ENCODE measurements around the gene CTDSP2.
"Not testable (repeated sequence)": the region's sequence is repeated elsewhere in the genome, so short reads cannot be mapped to it uniquely, and the experiment has no call there.

The CTDSP2 gene

DNA sequence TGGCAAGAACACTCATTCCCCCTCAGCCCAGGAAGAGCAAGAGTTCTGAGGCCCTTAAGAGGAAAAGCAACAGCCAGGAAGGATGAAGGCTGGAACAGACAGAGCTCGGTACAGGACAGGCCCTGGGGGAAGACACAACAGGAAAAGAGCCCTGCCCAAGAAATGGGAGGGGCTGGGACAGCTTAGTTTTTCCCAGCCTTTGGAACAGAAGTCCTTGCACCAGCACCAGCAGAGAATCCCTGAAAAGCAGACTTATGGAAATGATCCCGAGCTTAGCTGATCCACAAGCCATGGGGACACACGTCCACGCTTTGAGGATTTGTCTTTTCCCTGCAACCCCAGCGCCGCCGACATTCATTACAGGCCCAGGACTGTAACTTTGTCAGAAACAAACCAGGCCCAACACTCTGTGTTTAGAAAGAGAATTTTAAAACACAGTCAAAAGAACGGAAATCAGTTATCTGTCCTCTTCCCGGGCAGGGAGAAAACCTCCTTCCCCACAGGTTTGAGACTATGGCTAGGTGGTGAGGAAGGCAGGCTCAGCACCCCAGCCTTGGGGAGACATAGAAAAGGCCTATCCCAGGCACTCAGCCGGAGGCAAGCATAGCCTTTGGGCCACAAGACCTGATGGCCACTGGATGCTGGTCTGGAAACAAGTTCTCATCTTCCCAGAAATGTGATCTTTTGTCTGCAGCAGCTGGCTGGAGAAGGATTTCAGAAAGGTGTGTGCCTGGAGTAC, 24.0 kb downstream of the CTDSP2 start:
- TF ChIP-seq, protein P1, sequence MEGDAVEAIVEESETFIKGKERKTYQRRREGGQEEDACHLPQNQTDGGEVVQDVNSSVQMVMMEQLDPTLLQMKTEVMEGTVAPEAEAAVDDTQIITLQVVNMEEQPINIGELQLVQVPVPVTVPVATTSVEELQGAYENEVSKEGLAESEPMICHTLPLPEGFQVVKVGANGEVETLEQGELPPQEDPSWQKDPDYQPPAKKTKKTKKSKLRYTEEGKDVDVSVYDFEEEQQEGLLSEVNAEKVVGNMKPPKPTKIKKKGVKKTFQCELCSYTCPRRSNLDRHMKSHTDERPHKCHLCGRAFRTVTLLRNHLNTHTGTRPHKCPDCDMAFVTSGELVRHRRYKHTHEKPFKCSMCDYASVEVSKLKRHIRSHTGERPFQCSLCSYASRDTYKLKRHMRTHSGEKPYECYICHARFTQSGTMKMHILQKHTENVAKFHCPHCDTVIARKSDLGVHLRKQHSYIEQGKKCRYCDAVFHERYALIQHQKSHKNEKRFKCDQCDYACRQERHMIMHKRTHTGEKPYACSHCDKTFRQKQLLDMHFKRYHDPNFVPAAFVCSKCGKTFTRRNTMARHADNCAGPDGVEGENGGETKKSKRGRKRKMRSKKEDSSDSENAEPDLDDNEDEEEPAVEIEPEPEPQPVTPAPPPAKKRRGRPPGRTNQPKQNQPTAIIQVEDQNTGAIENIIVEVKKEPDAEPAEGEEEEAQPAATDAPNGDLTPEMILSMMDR (IDR thresholded peaks at IDR 0.05; ENCODE audit: low read depth, low read length, missing control alignments): no peak
- in situ Hi-C loops (cut with HindIII; ENCODE audit: low pct_ligation_motif_present, low sequenced_read_pairs): no loop called here

DNA sequence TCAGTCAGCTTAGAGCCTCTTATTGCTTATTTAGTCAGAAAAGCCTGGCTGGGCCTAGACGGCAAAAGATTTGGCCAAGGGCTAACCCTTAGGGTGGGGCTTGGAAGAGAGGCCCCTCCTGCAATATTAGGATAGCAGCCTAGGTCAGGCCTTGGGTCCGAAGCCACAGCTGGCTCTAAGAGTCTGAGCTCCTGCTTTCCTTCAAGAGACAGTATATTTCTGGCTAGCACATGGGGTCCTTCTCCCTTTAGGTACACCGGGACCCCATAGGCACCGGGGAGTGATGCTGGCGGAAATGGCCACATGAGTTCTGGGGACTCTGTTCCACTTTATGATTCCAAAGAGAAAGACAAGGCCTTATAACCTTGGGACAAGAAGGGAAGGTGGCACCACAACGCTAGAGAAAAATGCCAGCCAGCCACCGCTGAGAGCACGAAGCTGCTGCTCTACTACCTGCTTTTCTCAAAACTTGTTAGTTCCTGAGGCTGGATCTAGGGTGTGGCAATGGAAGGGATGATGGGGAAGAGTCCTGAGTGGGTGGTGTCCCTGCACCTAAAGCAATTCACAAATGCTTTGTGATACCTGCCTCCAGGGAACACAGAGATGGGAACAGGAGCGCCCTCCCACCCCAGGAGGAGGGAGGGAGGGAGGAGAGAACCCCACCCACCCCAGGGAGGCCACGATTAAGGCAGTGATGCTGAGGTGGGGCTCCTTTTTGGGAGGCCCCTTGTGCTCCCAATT, 24.9 kb downstream of the CTDSP2 start:
- Histone ChIP-seq H3K27me3 (replicated peaks) (no peaks in the 10 kb centered on the region), H3K4me3 (ENCODE audit: low read depth, low read length) (no peak overlapping the region), H3K27ac (no peak overlapping the region), H3K36me3 (replicated peaks) (peaks cover 67% of the 10 kb centered on the region)
- TF ChIP-seq, protein P1 (IDR thresholded peaks at IDR 0.05; ENCODE audit: low read depth, low read length, missing control alignments): no peak
- in situ Hi-C loops (cut with HindIII; ENCODE audit: low pct_ligation_motif_present, low sequenced_read_pairs): no loop called here
- no peak for DNase-seq

More for the DNA sequence above, 24.0 kb downstream of the CTDSP2 start:
- DNase-seq: no peak
- no peak overlapping the region for H3K4me3 ChIP-seq (ENCODE audit: low read depth, low read length)
- peaks cover 76% of the 10 kb centered on the region for H3K36me3 ChIP-seq (replicated peaks)
- H3K27me3 ChIP-seq (replicated peaks): no peaks in the 10 kb centered on the region
- no peak overlapping the region for H3K27ac ChIP-seq

DNA sequence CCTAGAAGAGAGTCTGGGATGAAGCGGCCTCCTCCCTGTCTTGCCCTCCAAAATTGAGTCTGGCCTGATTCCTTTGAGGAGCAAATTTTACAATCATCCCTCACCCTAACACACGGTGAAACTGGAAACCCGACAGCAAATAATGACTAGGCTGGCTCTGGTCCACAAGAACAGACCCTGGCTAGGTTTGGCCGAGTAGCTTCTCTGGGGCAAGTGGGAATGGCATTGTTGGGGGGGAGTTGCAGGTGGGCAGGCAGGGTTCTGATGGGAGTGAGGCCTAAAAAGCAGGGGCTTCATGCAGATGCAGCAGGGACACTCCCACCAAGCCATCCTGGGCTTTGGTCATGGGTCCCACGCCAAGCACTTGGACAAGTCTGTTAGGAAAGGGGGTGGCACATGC, 25.5 kb downstream of the CTDSP2 start:
- in situ Hi-C loops (cut with HindIII; ENCODE audit: low pct_ligation_motif_present, low sequenced_read_pairs); H3K27ac ChIP-seq; H3K27me3 ChIP-seq (replicated peaks); DNase-seq; H3K4me3 ChIP-seq (ENCODE audit: low read depth, low read length): not testable (repeated sequence)
- H3K36me3 ChIP-seq (replicated peaks): peaks cover 61% of the 10 kb centered on the region

DNA sequence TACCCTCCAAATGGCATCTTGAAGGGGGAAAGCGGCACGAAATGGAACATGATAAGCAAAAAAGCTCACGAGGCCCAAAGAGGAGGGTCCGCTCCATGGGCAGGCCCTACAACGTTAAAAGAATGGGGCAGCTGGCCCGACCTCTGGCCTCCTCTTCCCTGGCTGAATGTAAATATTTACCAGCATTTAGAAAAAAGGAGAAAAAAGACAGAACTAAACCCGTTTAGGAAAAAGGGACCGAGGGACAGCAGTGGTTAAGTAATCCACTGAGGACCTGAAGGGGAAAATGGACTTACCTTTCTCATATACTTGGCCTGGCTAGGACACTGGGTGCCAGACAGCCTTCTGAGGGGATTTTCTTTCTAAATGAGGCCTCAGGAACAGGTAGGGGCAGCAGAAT, 26.4 kb downstream of the CTDSP2 start:
- peaks cover 52% of the 10 kb centered on the region for H3K36me3 ChIP-seq (replicated peaks)
- H3K27ac ChIP-seq; H3K4me3 ChIP-seq (ENCODE audit: low read depth, low read length); DNase-seq; in situ Hi-C loops (cut with HindIII; ENCODE audit: low pct_ligation_motif_present, low sequenced_read_pairs); H3K27me3 ChIP-seq (replicated peaks): not testable (repeated sequence)

DNA sequence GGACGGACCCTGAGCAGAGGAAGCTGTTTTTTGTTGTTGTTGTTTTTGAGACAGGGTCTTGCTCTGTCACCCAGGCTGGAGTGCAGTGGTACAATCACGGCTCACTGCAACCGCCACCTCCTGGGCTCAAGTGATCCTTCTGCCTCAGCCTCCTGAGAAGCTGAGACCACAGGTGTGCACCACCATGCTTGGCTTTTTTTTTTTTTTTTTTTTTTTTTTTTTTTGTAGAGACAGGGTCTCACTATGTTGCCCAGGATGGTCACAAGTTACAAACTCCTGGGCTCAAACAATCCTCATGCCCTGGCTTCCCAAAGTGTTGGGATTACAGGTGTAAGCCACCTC, 28.6 kb downstream of the CTDSP2 start:
- H3K27me3 ChIP-seq (replicated peaks); H3K27ac ChIP-seq; in situ Hi-C loops (cut with HindIII; ENCODE audit: low pct_ligation_motif_present, low sequenced_read_pairs); DNase-seq; H3K4me3 ChIP-seq (ENCODE audit: low read depth, low read length): not testable (repeated sequence)
- H3K36me3 ChIP-seq (replicated peaks): peaks cover 30% of the 10 kb centered on the region

DNA sequence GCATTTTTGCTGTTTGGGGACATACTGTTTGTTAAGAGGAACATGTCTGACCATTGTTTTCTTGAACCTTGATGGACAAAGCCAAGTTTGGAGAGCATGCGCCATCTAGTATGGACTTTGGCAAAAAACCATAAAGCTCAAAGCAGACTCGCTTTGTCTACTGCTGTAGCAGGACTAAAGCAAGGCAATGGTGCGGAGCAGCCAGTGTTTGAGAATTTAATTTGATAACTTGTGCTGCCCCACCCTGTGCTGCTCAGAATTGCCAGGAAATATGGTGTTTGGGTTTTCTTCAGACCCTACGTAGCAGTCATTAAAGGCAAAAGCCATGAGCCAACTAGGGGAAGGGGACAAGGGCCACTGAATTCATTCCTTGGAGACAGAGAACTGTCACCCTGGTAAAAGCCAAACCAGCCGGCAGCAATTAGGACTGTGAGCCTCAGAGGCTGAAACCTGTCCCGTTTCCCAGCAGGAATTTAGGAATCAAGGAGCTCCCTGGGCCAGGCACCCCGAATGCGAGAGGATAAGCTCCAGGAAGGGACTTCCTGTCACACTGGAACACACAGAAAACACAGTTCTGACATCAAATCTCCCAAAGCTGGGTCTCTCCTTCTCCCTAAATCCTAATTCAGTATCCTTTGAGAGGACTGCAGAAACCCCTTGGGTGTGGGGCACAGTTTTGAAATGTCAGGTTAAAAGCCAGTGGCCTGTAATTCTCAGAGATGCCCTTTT, 29.1 kb downstream of the CTDSP2 start:
- H3K36me3 ChIP-seq (replicated peaks): peaks cover 25% of the 10 kb centered on the region
- no peaks in the 10 kb centered on the region for H3K27me3 ChIP-seq (replicated peaks)
- H3K27ac ChIP-seq: no peak overlapping the region
- no peak for DNase-seq
- in situ Hi-C loops (cut with HindIII; ENCODE audit: low pct_ligation_motif_present, low sequenced_read_pairs): no loop called here
- TF ChIP-seq, protein P1 (IDR thresholded peaks at IDR 0.05; ENCODE audit: low read depth, low read length, missing control alignments): no peak
- H3K4me3 ChIP-seq (ENCODE audit: low read depth, low read length): no peak overlapping the region

DNA sequence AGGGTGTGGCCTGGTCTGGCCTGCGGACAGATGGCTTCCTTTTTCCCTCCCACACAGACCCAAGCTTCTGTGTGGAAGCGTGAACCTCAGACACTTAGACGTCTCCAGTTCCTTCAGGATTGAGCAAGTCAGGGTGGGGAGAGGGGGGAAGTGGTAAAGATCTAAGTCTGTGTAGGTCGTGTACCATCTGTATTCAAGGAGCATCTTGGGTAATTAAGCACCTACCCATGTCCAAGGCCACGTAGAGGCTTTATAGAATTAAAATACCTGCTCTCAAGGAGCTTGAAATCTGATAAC, 29.7 kb downstream of the CTDSP2 start:
- DNase-seq: no peak
- Histone ChIP-seq H3K36me3 (replicated peaks) (peaks cover 20% of the 10 kb centered on the region), H3K27me3 (replicated peaks) (no peaks in the 10 kb centered on the region), H3K27ac (no peak overlapping the region), H3K4me3 (ENCODE audit: low read depth, low read length) (no peak overlapping the region)
- TF ChIP-seq, protein P1 (IDR thresholded peaks at IDR 0.05; ENCODE audit: low read depth, low read length, missing control alignments): no peak
- in situ Hi-C loops (cut with HindIII; ENCODE audit: low pct_ligation_motif_present, low sequenced_read_pairs): no loop called here
